Bronchial epithelial cell (primary cell): ENCODE results near the gene SPPL2B. TPM values are rescaled to one million over a fixed set of nuclear protein-coding genes. Genes with fewer than 3 reads are reported as not detected.
"Not testable (repeated sequence)": the region's sequence is repeated elsewhere in the genome, so short reads cannot be mapped to it uniquely, and the experiment has no call there.

Source experiments
- DNase-seq: peaks from one replicate; pipeline ENCODE4 v3.0.0-alpha.2; 2010; ENCODE audit warnings: low read depth
- FAIRE-seq: peaks from 2 replicates; lab custom pipeline; 2011; peaks lifted over from hg19 to GRCh38; lab: Jason Lieb, UNC
- H3K27me3 ChIP-seq: 2 replicates; pipeline ENCODE4 v1.5.1; 2011; ENCODE audit warnings: low read length; ENCODE audit not compliant: control insufficient read depth, insufficient read depth
- H3K36me3 ChIP-seq: 2 replicates; pipeline ENCODE4 v1.5.1; 2011; ENCODE audit warnings: low read length; ENCODE audit not compliant: control insufficient read depth, insufficient read depth
- H3K4me3 ChIP-seq: 2 replicates; pipeline ENCODE4 v1.5.1; 2011; ENCODE audit warnings: mild to moderate bottlenecking, low read depth, low read length, control low read depth
- CTCF ChIP-seq: IDR thresholded peaks from 2 replicates; pipeline ENCODE4 v1.5.1; 2011; ENCODE audit warnings: mild to moderate bottlenecking, moderate library complexity, low read length, control low read depth, inconsistent platforms; ENCODE audit not compliant: insufficient read depth, severe bottlenecking
- total RNA-seq: library from RNA; depleted of rRNA; stranded (reverse); fragments of >200 nt; gene quantifications from 2 replicates; pipeline ENCODE4 v1.2.1, GENCODE V29; 2014

SPPL2B gene
- total RNA-seq = 10.0 and 20.6 TPM in 2 replicates

GRCh38 chr19:2328401-2329148, at the start of gene SPPL2B, which contains the start of gene LSM7:
SPPL2B (plus strand) TSS chr19:2328684; CDS start chr19:2328710, 26 bp downstream.
LSM7 (minus strand) TSS chr19:2328586; CDS start chr19:2328566, 20 bp downstream.
- FAIRE-seq (no peak), DNase-seq (peak; percentile 67)
- peak within 1 kb of the TSS; percentile 88 for H3K4me3 ChIP-seq
- no peaks in the 10 kb centered on the region for H3K27me3 ChIP-seq
- no peak for TF ChIP-seq CTCF
- peaks cover 11% of the 10 kb centered on the region for H3K36me3 ChIP-seq

GRCh38 chr19:2280633-2281264, 47.7 kb upstream of the SPPL2B start:
- Histone ChIP-seq H3K36me3 (no peaks in the 10 kb centered on the region), H3K4me3 (no peak overlapping the region), H3K27me3 (peaks cover 4% of the 10 kb centered on the region)
- FAIRE-seq (no peak), DNase-seq (no peak)
- no peak for TF ChIP-seq CTCF

GRCh38 chr19:2281265-2282061, 47.0 kb upstream of the SPPL2B start:
- not testable (repeated sequence) for H3K36me3 ChIP-seq, H3K4me3 ChIP-seq

GRCh38 chr19:2282062-2282861, 46.2 kb upstream of the SPPL2B start, which contains the start of gene PEAK3:
PEAK3 (minus strand) TSS chr19:2282175; CDS start chr19:2280931, 1,244 bp downstream.
- FAIRE-seq = no peak
- H3K4me3 ChIP-seq = no peak within 1 kb of the TSS
- peaks cover 4% of the 10 kb centered on the region for H3K27me3 ChIP-seq
- DNase-seq = no peak
- H3K36me3 ChIP-seq = no peaks in the 10 kb centered on the region
- no peak for TF ChIP-seq CTCF

More at GRCh38 chr19:2281265-2282061, 47.0 kb upstream of the SPPL2B start:
- not testable (repeated sequence) for DNase-seq, FAIRE-seq, H3K27me3 ChIP-seq

GRCh38 chr19:2282862-2283237, 45.6 kb upstream of the SPPL2B start:
- DNase-seq (no peak), FAIRE-seq (no peak)
- Histone ChIP-seq H3K27me3 (peaks cover 7% of the 10 kb centered on the region), H3K36me3 (no peaks in the 10 kb centered on the region), H3K4me3 (no peak overlapping the region)
- no peak for TF ChIP-seq CTCF
